Measurements from ENCODE around the gene EVC2. TPM values are rescaled to one million over a fixed set of nuclear protein-coding genes. Genes with fewer than 3 reads are reported as not detected.

The EVC2 gene
- polyA plus RNA-seq, 1 donor = 8.4 TPM

Other genes with a start within 250 kb of the EVC2 start
- 52.7 TPM for gene EVC, start 2.6 kb upstream of the EVC2 start, polyA plus RNA-seq (ENCODE audit: insufficient read length)
- 69.3 TPM for gene CRMP1, start 184.5 kb upstream of the EVC2 start, polyA plus RNA-seq (ENCODE audit: insufficient read length)